ENCODE results near the gene HOXA10.

- TF ChIP-seq CTCF (IDR thresholded peaks at IDR 0.05) (no peak), POLR2A (IDR thresholded peaks at IDR 0.05) (no peak)
Measured at GRCh38 chr7:27149842-27150567, 24.1 kb downstream of the HOXA10 start.

Data from breast epithelium (tissue), 3 donors.